HG03175 (cell line): ENCODE measurements around the gene CYP27C1.

Source experiments
- ATAC-seq: cut with Tn5 transposase; IDR thresholded peaks from one replicate; pipeline ENCODE4 v1.9.1; 2021; ENCODE audit warnings: mild to moderate bottlenecking, moderate library complexity; ENCODE audit not compliant: unreplicated experiment

CYP27C1 gene

GRCh38 chr2:127134833-127135830 is 85.0 kb downstream of the CYP27C1 start:
- no peak for ATAC-seq

GRCh38 chr2:127134235-127134634 is 85.9 kb downstream of the CYP27C1 start:
- no peak for ATAC-seq
